ENCODE data around the gene CYB5A. TPM values are rescaled to one million over a fixed set of nuclear protein-coding genes. Genes with fewer than 3 reads are reported as not detected.

CYB5A gene
- total RNA-seq, 1 donor from 2014 or later: 213 TPM

DNA sequence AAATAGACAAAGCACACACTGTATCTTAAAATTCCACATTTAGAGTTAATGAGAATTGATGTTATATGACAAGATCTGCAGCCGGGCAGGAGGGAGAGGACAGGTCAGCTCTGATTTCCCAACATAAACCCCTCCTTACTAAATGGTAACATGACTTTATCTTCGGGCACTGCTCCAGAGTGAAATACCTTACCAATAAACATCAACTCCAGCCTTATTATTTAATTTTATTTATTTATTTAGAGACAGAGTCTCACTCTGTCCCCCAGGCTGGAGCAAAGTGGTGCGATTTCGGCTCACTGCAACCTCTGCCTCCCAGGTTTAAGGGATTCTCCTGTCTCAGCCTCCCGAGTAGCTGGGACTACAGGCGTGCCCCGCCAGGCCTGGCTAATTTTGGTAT lies 1.7 kb downstream of the CYB5A start:
- Mint-ChIP-seq H3K4me1 (ENCODE audit: low read depth) (peaks cover 44% of the 10 kb centered on the region), H3K27ac (no peak overlapping the region), H3K4me3 (ENCODE audit: low read depth) (peak overlapping the region; percentile 96), H3K36me3 (ENCODE audit: insufficient read depth) (peaks cover 4% of the 10 kb centered on the region), H3K9me3 (ENCODE audit: low read depth) (no peaks in the 10 kb centered on the region), H3K27me3 (no peaks in the 10 kb centered on the region)
- no peak for TF ChIP-seq CTCF (IDR thresholded peaks at IDR 0.05; ENCODE audit: unreplicated experiment)
- DNase-seq (ENCODE audit: low spot score, unreplicated experiment): no peak

- DNase-seq (ENCODE audit: low spot score, unreplicated experiment): no peak
- Mint-ChIP-seq H3K4me3 (ENCODE audit: low read depth) (peak overlapping the region; percentile 60), H3K9me3 (ENCODE audit: low read depth) (no peaks in the 10 kb centered on the region), H3K27ac (peak overlapping the region; percentile 74), H3K36me3 (ENCODE audit: insufficient read depth) (peaks cover 4% of the 10 kb centered on the region), H3K27me3 (no peaks in the 10 kb centered on the region), H3K4me1 (ENCODE audit: low read depth) (peaks cover 53% of the 10 kb centered on the region)
- no peak for TF ChIP-seq CTCF (IDR thresholded peaks at IDR 0.05; ENCODE audit: unreplicated experiment)
These were observed 2.6 kb downstream of the CYB5A start for GRCh38 chr18:74289137-74289536.

DNA sequence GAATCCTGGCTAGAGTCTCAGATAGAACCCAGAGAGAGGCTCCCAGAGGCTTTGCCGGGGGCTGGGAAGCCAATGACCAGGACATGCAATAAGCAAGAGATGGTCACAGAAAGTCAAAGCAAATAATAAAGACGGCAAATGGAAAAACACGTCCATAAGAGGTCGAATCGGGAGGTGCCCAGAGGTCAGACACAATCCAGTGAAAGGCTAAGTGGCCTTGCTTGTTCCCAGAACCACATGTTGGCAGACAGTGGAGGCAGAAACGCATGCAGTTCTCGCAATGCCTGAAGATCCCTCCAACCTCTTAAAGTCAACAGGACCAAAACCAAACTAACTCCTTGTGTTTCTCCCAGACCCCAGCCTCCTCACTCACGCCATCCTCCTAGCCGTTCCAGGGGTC lies 3.0 kb downstream of the CYB5A start:
- H3K9me3 Mint-ChIP-seq (ENCODE audit: low read depth): no peaks in the 10 kb centered on the region
- H3K4me1 Mint-ChIP-seq (ENCODE audit: low read depth): peaks cover 57% of the 10 kb centered on the region
- H3K36me3 Mint-ChIP-seq (ENCODE audit: insufficient read depth): peaks cover 4% of the 10 kb centered on the region
- no peak for TF ChIP-seq CTCF (IDR thresholded peaks at IDR 0.05; ENCODE audit: unreplicated experiment)
- H3K4me3 Mint-ChIP-seq (ENCODE audit: low read depth): peak overlapping the region; percentile 60
- H3K27ac Mint-ChIP-seq: peak overlapping the region; percentile 85
- no peaks in the 10 kb centered on the region for H3K27me3 Mint-ChIP-seq
- DNase-seq (ENCODE audit: low spot score, unreplicated experiment): no peak

DNA sequence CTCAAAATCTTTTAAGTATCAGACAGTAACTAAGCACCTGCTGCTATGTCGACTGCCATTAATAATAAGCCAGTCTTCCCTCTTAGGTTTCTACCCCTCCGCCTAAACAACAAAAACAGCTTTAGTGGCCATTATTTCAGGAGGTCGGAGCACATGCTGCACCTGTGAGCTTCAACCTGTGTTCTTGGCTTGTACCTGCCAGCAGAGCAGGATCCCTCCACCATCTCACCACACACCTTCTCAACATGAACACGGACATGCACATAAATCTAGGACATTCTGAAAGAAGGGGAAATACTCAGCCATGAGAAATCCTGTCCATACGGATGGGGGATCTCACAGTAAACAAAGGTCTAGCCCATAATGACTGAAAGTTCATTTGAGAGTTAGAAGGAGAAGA lies 3.7 kb downstream of the CYB5A start:
- Mint-ChIP-seq H3K27ac (peak overlapping the region; percentile 85), H3K4me3 (ENCODE audit: low read depth) (peak overlapping the region; percentile 60), H3K36me3 (ENCODE audit: insufficient read depth) (peaks cover 4% of the 10 kb centered on the region), H3K9me3 (ENCODE audit: low read depth) (no peaks in the 10 kb centered on the region), H3K4me1 (ENCODE audit: low read depth) (peaks cover 64% of the 10 kb centered on the region), H3K27me3 (no peaks in the 10 kb centered on the region)
- no peak for TF ChIP-seq CTCF (IDR thresholded peaks at IDR 0.05; ENCODE audit: unreplicated experiment)
- DNase-seq (ENCODE audit: low spot score, unreplicated experiment): no peak

DNA sequence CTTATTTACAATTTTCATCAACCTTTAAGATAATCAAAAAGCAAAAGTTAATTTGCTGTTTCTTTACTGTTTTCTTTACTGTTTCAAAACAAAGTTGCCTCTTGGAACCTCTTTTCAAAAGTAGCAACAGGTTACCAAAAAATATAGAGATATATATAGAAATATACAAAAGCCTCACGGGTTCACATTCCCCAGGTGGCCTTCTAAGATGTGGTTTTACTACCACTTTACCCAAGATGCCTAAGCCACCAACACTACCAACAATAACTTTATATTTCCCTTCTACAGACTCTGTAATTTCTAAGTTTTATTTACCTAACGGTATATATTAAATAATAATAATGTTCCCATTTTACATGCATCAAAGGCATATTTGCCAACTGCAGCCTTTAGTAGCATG lies 4.9 kb downstream of the CYB5A start:
- Mint-ChIP-seq H3K27me3 (no peaks in the 10 kb centered on the region), H3K36me3 (ENCODE audit: insufficient read depth) (peaks cover 4% of the 10 kb centered on the region), H3K9me3 (ENCODE audit: low read depth) (no peaks in the 10 kb centered on the region), H3K4me3 (ENCODE audit: low read depth) (no peak overlapping the region), H3K27ac (peak overlapping the region; percentile 94), H3K4me1 (ENCODE audit: low read depth) (peaks cover 70% of the 10 kb centered on the region)
- no peak for DNase-seq (ENCODE audit: low spot score, unreplicated experiment)
- no peak for TF ChIP-seq CTCF (IDR thresholded peaks at IDR 0.05; ENCODE audit: unreplicated experiment)
